Upper lobe of right lung (tissue), 1 donor: Measurements from ENCODE around the gene TSPAN14. TPM values are rescaled to one million over a fixed set of nuclear protein-coding genes. Genes with fewer than 3 reads are reported as not detected.

Experiments
- ATAC-seq: fragments of 200-7000 bp; cut with Tn5 transposase; one replicate; pipeline ENCODE4 v1.9.1; 2020; ENCODE audit warnings: mild to moderate bottlenecking, moderate library complexity
- DNase-seq: peaks from one replicate; pipeline ENCODE4 v3.0.0-alpha.2; 2020
- H3K27ac ChIP-seq: fragments of 200-600 bp; one replicate; pipeline ENCODE4 v1.8.0; 2022
- H3K27me3 ChIP-seq: fragments of 200-600 bp; one replicate; pipeline ENCODE4 v1.8.0; 2022; ENCODE audit warnings: mild to moderate bottlenecking
- H3K36me3 ChIP-seq: fragments of 200-600 bp; one replicate; pipeline ENCODE4 v1.8.0; 2022
- H3K4me1 ChIP-seq: fragments of 200-600 bp; one replicate; pipeline ENCODE4 v1.8.0; 2022
- H3K4me3 ChIP-seq: fragments of 200-600 bp; one replicate; pipeline ENCODE4 v1.8.0; 2022; ENCODE audit warnings: mild to moderate bottlenecking
- H3K9me3 ChIP-seq: fragments of 200-600 bp; one replicate; pipeline ENCODE4 v1.8.0; 2022
- intact Hi-C: fragments of 100-400 bp; cut with DNase I; formaldehyde crosslinking; loops from one replicate; pipeline ENCODE4 v1.11.0; 2022
- total RNA-seq: library from RNA; stranded (reverse); fragmentation: NEBNext Ultra II Directional; extraction: Animal tissue kit (Norgen Biotek cat#: 25700); gene quantifications from one replicate; pipeline ENCODE4 v1.2.1, GENCODE V29; 2021
- TF ChIP-seq, protein P1 (sequence below): fragments of 200-600 bp; IDR thresholded peaks from one replicate; pipeline ENCODE4 v1.8.0; 2022; ENCODE audit warnings: antibody characterized with exemption
- donor health status: DM: no; HTN: yes; CAD: no; lungs with severe emphysema.

Gene TSPAN14
- total RNA-seq, 1 donor from 2014 or later, result 157 TPM

DNA sequence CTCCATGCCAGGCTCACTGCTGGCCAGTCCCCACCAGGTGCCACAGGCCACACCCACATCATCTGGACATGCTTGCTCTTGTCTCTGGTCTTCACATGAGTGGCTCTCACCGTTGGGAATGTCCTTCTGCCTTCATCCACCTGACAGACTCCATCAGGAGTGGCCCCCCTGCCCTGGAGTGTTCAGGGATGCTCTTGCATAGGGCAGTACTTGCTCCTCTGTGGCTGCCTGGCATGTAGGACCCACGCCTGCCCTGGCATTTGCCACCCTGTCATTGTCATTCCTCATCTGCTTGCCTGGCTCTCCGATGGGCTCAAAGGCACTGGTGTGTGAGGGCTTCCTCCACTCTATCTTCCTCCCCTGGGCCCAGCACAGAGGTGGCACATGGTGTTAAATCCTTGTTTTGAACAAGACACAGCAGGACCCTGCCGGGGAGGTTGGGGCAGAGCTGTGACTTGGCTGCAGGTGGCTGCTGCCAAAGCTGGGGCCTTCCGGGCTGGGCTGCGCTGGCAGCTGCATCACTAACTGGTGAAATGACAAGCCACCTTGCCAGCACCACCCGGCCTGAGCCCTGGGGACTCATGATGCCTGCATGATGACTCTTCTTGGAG, 85.4 kb downstream of the TSPAN14 start:
- no peak for DNase-seq
- intact Hi-C loops, result no loop called here
- no peak for ATAC-seq

GRCh38 chr10:80540136-80540535, 86.0 kb downstream of the TSPAN14 start:
- Histone ChIP-seq H3K27me3 (no peaks in the 10 kb centered on the region), H3K27ac (no peak overlapping the region), H3K36me3 (no peaks in the 10 kb centered on the region), H3K4me1 (peaks cover 11% of the 10 kb centered on the region), H3K9me3 (no peaks in the 10 kb centered on the region), H3K4me3 (no peak overlapping the region)
- no peak for DNase-seq
- ATAC-seq, result no peak
- TF ChIP-seq, protein P1, sequence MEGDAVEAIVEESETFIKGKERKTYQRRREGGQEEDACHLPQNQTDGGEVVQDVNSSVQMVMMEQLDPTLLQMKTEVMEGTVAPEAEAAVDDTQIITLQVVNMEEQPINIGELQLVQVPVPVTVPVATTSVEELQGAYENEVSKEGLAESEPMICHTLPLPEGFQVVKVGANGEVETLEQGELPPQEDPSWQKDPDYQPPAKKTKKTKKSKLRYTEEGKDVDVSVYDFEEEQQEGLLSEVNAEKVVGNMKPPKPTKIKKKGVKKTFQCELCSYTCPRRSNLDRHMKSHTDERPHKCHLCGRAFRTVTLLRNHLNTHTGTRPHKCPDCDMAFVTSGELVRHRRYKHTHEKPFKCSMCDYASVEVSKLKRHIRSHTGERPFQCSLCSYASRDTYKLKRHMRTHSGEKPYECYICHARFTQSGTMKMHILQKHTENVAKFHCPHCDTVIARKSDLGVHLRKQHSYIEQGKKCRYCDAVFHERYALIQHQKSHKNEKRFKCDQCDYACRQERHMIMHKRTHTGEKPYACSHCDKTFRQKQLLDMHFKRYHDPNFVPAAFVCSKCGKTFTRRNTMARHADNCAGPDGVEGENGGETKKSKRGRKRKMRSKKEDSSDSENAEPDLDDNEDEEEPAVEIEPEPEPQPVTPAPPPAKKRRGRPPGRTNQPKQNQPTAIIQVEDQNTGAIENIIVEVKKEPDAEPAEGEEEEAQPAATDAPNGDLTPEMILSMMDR, result no peak
- intact Hi-C loops, result no loop called here

More for the DNA sequence above, 85.4 kb downstream of the TSPAN14 start:
- H3K4me1 ChIP-seq, result peaks cover 11% of the 10 kb centered on the region
- no peaks in the 10 kb centered on the region for H3K27me3 ChIP-seq
- H3K9me3 ChIP-seq, result no peaks in the 10 kb centered on the region
- H3K27ac ChIP-seq, result no peak overlapping the region
- TF ChIP-seq, protein P1, result no peak
- H3K36me3 ChIP-seq, result no peaks in the 10 kb centered on the region
- H3K4me3 ChIP-seq, result no peak overlapping the region

DNA sequence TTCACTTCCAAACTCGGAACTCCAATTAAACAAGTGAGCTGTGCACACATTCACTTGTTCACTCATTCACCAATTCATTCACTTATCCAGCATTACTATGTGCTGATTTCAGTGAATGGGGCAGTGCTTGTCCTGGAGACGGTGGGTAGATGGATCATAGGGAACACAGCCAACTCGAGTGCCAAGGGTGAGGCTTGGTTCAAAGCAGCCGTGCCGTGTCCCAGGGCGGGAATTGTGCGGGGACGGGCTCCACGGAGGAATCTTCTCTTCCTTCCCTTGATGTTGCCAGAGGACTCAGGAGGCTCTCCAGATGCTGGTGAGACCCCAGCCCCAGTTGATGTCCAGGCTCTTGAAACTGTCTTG, 86.5 kb downstream of the TSPAN14 start:
- DNase-seq (no peak), ATAC-seq (peak; percentile 5)
- Histone ChIP-seq H3K4me3 (peak overlapping the region; percentile 14), H3K4me1 (peaks cover 11% of the 10 kb centered on the region), H3K9me3 (no peaks in the 10 kb centered on the region), H3K27me3 (no peaks in the 10 kb centered on the region), H3K36me3 (no peaks in the 10 kb centered on the region), H3K27ac (no peak overlapping the region)
- intact Hi-C loops, result no loop called here
- TF ChIP-seq, protein P1, result no peak

GRCh38 chr10:80540981-80541750, 87.1 kb downstream of the TSPAN14 start:
- peaks cover 11% of the 10 kb centered on the region for H3K4me1 ChIP-seq
- H3K9me3 ChIP-seq, result no peaks in the 10 kb centered on the region
- peak overlapping the region; percentile 14 for H3K4me3 ChIP-seq
- H3K27me3 ChIP-seq, result no peaks in the 10 kb centered on the region
- H3K27ac ChIP-seq, result no peak overlapping the region
- peak; percentile 60 for ATAC-seq
- no peak for DNase-seq
- intact Hi-C loops, result no loop called here
- TF ChIP-seq, protein P1, result no peak
- H3K36me3 ChIP-seq, result no peaks in the 10 kb centered on the region

DNA sequence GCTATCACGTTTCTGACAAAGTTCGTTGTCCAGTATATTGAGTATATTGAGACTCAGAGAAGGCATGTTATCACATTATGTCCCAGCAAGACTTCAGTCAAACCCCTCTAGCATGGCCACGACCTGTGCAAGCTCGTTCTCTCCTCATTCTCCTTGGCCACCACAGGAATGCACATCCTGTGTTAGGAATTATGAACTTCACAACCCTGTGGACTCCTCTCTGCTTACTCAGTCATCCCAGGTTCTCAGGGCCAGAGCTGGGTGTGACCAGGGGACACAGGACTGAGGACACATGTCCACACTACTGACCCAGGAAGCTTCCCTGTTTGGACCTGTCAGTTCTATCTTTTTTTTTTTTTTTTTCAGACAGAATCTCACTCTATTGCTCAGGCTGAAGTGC, 87.9 kb downstream of the TSPAN14 start:
- TF ChIP-seq, protein P1, result no peak
- no peaks in the 10 kb centered on the region for H3K36me3 ChIP-seq
- DNase-seq (no peak), ATAC-seq (no peak)
- H3K4me3 ChIP-seq, result no peak overlapping the region
- peaks cover 7% of the 10 kb centered on the region for H3K4me1 ChIP-seq
- intact Hi-C loops, result no loop called here
- H3K27me3 ChIP-seq, result no peaks in the 10 kb centered on the region
- no peaks in the 10 kb centered on the region for H3K9me3 ChIP-seq
- no peak overlapping the region for H3K27ac ChIP-seq
